Epidermal melanocyte (primary cell): ENCODE results near the gene MTHFD2L.

Experiments used
- DNase-seq: peaks from one replicate; pipeline ENCODE4 v3.0.0; 2011; ENCODE audit warnings: low spot score; ENCODE audit not compliant: insufficient read length

Gene MTHFD2L

DNA sequence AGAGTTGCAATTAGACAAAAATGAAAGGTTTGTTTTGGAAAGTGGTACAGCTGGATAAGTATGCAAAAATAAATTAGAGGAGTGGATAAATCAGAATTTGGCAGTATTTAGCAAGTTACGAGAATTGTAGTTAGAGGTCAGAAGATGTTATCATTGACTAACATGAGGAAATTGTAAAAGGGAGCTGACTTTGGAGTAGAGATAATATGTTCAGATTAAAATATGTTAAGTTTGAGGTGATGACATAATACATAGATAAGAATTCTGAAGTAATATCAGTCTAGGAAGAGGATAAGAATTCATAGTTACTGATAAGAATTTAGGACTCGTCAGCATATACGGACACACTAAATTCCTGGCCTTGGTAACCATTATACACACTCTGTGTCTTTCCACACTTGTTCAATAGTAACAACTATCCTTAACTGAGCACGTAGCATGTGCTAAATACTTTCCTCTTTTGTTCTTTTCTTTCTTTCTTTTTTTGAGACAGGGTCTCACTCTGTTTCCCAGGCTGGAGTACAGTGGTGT lies 146.2 kb downstream of the MTHFD2L start:
- no peak for DNase-seq

DNA sequence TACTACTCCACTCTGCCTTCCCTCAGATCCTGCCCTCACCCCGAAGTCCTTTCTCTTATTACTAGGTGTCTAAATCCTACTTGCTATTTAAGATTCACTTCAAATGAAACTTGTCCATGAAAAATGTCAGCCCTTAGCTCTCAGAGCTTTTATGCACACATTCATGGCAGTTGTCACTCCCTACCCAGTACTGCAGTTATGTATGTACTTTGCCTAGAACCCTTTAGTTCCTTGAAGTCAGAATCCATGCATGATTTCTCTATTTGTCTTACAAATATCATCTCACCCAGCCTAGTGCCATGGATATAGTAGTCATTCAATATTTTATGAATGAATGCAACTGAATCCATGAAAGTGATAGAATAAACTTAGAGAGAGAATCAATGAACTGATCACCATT lies 147.1 kb downstream of the MTHFD2L start:
- DNase-seq: no peak

DNA sequence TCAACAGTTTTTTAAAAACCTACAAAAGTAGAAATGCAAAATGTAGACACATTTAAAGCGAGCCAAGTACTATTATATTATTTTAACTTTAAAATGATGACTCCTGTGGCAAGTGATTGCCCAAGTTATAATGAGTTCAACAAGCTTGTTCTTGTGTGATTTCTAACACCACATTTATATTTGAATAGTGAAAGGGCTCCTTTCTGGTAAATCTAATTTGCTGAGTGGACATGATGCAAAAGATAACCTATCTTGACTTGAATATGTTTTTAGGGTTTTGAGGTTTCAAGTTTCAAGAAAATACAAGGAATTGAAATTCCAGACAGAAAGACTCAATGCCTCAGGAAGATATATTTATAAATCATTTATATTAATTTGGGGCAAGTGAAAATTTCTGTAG lies 149.3 kb downstream of the MTHFD2L start:
- DNase-seq: no peak

DNA sequence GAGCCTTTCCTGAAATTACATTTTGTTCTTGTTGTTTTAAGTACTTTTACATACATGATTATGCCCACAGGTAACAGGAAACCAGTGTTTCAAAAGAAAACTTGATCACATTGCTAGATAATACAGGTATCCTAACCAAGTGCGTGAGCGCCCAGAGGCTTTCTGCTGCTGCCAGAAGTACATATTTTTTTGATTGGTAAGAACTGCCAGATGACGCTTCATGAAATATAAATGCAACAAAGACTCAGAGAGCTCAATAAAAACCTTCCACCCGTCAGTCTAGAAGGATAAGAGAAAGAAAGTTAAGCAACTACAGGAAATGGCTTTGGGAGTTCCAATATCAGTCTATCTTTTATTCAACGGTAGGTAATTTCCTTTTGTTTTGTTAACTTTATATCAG lies 150.3 kb downstream of the MTHFD2L start, which contains the start of gene EPGN:
Gene EPGN, plus strand, starts transcription at position 256 of the 400 bp plus-strand sequence. Its CDS starts 64 bp downstream, at position 320.
- no peak for DNase-seq

DNA sequence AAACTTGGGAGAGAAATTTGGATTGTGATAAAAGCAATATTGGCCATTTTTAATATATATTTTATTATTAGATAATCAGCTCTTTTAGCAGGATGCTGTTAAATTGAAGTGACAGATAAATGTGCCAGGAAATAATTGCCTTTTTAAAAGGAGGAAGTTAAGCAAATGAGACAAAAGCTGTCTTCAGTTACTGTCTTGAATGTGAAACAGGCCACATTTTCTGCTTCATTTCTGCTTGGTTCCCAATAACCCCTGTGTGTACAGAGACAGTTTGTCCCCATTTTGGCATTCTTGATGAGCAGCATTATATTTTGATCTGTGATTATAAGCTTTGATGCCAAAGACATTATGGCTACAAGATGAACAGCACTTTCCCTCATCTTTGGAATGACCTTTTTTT lies 151.3 kb downstream of the MTHFD2L start:
- no peak for DNase-seq

DNA sequence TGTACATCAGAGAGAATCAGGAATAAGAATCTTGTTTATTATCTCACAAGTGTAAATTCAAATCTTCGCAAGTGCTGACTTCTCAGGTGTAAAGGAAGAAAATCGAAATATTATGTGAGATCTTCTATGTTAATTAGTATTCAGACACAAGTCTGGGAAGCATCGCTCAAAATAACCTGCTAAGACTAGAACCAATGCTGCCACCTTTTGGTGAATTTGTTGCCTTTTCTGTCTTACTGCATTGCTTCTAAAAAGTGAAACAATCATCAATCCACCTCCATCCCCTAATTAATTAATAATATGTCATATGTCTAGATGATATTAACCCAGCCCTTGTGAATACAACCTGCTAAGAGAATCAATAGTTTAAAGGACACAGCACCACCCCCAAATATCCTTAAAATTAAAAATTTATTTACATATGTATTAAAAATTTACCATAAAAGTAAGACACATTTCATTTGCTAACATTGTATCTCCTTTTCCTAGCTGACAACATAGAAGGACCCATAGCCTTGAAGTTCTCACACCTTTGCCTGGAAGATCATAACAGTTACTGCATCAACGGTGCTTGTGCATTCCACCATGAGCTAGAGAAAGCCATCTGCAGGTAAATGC lies 153.9 kb downstream of the MTHFD2L start:
- no peak for DNase-seq

DNA sequence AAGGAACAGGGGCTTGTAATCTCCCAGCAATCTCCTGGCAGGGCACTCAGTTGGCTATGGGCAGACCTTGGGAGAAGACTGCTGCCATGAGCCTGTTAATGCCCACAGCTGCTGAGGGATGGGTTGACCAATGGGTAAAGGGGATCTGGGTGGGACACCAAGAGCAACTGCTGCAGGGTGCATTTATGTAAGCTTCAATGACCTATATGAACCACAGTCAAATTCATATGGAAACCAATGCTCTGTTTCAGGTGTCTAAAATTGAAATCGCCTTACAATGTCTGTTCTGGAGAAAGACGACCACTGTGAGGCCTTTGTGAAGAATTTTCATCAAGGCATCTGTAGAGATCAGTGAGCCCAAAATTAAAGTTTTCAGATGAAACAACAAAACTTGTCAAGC lies 156.4 kb downstream of the MTHFD2L start:
- no peak for DNase-seq

DNA sequence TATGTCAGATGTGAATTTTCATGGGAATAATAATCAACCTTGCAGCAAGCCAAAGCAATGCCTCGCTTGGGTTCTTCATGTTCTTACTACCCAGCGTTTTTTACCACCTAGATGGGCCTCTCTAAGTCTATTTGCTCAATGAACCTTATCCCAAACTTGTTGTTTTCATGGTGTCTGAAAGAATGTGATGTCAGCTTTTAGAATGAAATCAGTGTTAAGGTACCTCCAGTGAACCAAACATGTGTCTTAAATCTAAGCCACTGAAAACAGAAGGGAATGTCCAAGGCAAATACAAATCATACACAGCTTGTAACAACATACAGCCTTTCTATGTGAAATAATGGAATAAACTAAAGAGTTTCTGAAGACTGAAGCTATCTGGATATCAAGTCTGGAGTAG lies 157.0 kb downstream of the MTHFD2L start:
- no peak for DNase-seq

DNA sequence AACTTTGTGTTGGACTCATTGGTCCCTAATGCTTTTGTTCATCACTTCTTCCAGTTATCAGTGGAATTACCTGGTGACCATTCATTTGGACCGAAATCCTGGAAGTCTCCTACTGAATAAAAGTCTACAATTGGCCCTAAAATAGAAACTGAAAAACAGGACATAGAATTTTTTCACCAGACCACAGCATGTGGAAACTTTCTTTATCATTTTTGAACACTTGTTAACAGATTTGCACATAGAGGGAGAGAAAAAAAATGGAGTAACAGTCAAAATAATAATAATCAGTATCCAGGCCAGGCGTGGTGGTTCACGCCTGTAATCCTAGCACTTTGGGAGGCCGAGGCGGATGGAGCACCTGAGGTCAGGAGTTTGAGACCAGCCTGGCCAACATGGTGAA lies 157.5 kb downstream of the MTHFD2L start:
- no peak for DNase-seq

DNA sequence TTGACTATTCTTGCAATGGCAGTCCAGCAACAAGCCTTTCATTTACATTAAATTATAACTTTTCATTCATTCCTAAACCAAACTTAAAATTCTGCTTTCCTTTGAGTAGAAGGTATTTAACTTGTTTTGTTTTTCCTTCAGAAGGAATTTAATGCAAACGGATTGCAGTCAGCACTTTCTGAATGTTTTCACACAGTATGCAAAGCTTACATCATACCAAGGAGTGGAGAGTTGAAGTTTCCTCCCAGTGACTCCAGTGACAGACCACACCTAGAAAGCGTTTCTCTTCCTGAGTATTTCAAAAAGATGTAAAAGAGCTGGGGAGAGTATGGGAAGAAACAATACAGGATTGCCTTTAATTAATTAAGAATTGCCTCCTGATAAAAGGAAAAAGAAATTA lies 158.5 kb downstream of the MTHFD2L start:
- DNase-seq: no peak

DNA sequence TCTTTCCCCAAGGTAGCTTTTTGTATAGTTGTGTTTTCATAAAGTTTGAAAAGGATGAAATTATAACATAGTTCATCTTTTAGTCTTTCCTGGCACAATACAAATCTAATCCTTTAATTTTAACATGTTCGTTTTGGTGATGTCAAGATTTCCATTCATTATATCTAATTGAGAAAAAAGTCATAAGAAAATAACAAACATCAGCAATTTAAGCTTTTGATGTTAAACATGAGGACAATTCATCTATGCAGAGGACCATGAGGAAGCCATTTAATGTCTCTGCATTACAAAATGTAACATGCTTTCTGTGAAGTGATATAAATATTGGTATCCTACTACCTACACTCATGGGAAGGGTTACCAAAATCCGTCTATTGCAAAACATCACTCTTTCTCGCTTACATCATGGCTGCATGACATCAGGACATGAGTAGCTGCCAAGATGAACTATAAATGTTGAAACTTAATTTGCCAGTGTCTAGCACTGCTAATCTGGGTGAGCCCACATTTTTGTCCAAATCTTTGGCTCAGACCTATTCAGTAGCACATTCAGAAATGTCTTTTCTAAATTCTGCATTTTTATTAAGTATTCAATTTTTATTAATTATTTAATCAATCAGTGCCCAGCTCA lies 159.8 kb downstream of the MTHFD2L start:
- no peak for DNase-seq

DNA sequence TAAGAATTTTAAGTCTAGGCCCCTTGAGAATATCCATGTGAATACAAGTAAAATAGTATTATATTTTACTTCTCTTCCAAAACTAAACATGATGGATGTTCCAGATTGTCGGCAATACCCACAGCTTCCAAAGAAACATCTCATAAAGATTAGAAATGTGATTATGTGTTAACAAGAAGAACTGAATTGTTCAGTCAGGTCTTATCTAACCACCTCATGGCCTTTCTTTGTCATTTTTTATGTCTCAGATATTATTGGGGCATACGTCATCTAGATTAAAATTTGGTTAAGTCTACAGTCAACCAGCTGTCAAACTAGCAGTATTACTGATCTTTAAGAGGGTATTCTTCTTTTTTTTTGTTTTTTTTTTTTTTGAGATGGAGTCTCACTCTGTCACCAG lies 160.4 kb downstream of the MTHFD2L start:
- DNase-seq: no peak

DNA sequence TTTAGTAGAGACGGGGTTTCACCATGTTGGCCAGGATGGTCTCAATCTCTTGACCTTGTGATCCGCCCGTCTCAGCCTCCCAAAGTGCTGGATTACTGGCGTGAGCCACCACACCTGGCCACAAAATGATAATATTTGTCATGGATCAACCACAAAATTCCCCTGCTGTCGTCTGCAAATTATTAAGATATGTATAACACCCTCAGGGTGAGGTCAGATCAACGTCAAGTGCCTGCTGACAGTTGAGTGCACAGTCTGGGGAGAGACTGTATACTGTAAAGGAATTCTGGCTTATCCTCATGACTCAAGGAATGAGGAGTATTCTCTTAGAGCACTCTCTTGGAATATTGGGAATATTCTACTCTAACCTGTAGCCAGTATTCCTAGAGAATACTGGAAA lies 161.6 kb downstream of the MTHFD2L start:
- DNase-seq: no peak

DNA sequence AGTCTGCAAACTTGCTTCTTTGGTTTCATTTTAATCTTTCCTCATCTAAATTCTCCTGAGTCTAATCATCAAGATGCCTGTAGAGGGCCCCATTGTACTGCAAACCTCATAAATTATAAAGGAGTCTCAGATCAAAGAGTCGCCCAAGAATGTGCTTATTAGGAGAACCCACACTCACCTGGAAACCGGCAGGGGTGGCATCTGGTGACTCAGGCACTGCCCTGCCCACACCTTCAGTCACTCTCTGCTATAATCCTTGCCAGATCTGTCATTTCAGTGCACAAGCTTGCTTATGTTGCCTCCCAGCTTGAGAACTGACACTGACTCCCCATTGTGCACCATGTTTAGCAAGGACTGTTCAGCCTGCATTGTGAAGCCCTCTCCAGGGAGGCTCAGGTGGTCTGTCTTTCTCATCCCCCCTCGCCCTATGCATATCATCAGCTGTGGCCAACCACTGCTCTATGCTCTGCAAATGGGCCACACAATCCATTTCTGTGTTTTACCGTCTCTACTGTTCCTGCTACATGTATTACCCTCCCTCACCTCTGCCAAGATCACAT lies 162.7 kb downstream of the MTHFD2L start:
- DNase-seq: no peak

DNA sequence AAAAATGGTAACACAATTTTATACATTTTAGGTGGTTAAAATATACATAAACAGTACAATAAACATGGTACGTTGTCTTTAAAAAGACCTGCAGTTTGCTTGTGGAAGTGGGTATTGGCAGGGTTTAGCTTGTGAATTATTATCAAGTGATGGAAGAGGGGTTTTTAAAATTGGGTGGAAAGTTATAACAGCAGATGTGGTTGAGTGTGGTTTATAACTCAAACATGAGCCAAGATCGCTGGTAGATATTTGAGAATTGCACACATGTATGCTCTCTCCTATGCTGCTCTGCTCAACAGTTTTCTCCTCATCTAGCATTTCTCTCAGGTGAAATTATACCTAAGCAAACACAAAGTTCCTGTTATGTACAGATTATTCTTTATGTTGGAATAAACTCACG lies 164.4 kb downstream of the MTHFD2L start:
- no peak for DNase-seq

DNA sequence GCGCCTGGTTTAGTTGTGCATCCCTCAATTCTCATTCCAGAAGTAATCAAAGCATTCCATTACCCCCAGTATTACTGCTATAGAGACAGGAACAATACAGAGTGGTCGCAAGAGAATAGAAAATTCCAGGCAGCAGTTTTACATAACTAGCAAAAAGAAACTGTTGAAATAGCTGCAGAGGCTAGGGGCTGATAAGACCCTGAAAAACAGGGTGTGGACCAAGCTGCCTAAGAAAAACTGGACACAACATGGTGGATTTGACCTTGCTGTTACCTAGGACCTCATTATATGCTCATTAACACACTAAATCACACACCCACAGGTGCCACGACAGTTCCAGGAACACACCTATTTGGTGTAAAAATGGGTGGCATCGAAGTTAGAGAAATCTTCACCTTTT lies 165.7 kb downstream of the MTHFD2L start:
- no peak for DNase-seq

DNA sequence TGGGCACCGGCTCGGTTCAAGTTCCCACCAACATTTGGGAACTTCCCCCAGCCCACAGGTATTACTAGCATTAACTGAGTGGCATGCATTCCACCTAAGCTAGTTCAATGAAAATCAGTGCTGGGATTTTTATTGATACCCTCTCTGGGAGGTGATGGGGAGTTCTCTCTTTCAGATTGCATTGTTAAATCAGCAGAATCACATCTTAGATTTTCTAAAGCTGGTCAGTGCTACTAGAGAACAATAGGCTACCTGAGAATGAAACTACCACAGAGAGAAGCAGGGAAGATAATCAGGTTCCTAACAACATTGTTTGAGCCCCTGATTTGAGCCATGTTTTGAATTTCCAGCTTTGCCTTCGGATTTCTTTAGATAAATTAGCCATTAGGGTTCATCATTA lies 166.3 kb downstream of the MTHFD2L start:
- DNase-seq: no peak

DNA sequence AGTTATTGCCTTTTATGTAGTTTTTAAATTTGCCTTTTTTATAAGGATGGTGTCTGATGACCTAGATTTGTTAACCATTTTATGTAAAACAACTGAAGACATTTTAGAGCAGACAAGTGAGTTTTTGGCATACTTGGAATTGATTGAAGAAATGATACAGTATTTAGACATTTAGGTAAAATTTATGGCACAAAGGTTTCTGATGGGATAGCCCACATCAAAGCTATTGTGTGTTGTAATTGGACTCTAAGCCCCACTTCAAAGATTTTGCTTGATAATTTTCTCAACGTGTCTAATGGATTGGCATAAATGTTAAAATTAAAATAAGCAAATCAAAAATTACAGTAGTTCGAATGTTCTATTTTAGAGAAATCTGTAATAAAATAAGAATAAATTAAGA lies 168.0 kb downstream of the MTHFD2L start:
- no peak for DNase-seq

DNA sequence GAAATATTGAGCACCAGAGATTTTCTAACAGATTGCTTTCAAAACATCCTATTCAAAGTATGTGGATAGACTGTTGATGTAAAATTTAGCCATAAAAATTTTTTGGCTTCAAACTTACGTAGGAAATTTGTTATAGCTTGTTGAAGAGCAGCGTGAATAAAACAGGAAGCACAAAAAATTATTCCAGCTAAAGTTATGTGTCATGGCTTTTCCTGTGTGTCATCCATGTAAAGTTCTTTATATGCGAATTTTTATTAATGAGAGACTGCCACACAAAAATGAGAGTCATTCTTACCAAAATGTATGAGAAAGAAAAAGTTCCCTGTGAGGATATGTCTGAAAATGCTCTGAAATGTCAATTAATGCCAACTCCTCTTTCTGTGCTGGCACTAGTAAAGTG lies 169.8 kb downstream of the MTHFD2L start:
- DNase-seq: no peak

DNA sequence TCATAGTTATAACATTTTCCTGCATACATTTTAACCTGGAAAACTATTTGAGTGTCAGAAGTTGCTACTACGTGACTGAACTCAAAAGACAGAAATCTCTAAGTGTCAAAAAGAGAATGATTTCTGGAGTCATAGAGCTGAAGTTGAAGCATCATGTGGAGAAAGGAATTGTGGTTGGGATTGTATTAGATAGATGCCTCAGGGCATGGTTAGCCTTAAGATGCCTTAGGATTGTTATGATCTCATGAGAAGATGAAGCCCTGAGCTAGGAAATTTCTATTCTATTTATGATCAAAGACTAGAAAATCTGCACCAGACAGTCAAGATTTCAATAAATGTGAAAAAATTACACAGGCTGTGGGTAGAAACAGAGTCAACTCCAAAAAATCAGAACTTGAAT lies 170.6 kb downstream of the MTHFD2L start:
- DNase-seq: peak; percentile 20

DNA sequence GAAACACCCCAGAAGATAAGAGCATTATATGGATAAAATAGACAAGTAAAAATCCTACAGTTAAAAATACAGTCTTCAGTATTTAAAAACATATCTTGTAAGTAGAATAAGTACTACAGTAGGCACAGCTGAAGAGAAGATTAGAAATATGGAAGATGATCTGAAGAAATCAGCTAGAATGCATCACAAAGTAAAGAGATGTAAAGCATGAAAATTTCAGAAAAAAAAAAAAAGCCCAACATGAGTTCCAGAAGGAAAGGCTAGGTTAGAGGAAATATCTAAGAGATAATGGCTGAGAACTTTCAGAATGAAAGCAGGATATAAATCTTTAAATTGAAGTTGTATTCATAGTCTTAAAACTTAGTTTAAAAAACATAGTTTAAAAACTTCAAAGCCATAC lies 171.4 kb downstream of the MTHFD2L start:
- DNase-seq: no peak

DNA sequence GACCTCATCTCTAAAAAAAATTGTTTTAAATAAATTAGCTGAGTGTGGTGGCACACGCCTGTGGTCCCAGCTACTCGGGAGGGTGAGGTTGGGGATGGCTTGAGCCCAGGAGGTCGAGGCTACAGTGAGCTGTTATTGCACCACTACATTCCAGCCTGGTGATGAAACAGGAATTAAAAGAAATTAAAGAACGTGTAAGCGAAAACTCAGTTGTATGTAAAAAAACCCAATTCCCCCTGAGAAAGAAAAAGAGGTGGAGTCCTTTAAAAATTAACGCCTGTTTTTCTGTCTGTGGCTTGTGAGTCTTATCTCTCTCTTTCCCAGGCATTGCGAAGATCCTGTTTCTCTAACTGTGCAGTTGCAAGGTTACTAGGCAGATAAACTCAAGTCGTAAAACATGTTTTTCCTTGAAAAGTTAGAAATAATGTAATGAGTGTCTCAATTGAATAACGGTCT lies 172.4 kb downstream of the MTHFD2L start:
- no peak for DNase-seq

DNA sequence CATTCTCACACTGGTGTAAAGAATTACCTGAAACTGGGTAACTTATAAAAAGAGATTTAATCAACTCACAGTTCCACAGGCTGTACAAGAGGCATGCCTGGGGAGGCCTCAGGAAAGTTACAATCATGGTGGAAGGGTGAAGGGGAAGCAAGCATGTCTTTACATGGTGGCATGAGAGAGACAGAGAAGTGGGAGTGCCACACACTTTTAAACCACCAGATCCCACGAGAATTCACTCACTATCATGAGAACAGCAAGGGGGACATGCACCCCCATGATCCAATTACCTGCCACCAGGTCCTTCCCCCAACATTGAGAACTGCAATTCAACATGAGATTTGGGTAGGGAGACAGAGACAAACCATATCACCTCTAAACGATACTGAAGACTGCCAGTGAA lies 173.3 kb downstream of the MTHFD2L start:
- no peak for DNase-seq
